Kidney epithelial cell (primary cell): Measurements from ENCODE around the gene MELK. TPM values are rescaled to one million over a fixed set of nuclear protein-coding genes. Genes with fewer than 3 reads are reported as not detected.
"Not testable (repeated sequence)": the region's sequence is repeated elsewhere in the genome, so short reads cannot be mapped to it uniquely, and the experiment has no call there.

ENCODE experiments used
- DNase-seq: peaks from one replicate; pipeline ENCODE4 v3.0.0-alpha.2; 2010; ENCODE audit warnings: low read depth
- H3K27me3 ChIP-seq: 2 replicates; pipeline ENCODE4 v1.6.0; 2011; ENCODE audit warnings: low read length; ENCODE audit not compliant: control insufficient read depth, insufficient read depth
- H3K36me3 ChIP-seq: 2 replicates; pipeline ENCODE4 v1.5.1; 2011; ENCODE audit warnings: low read length; ENCODE audit not compliant: control insufficient read depth, insufficient read depth
- H3K4me3 ChIP-seq: 2 replicates; pipeline ENCODE4 v1.5.1; 2011; ENCODE audit warnings: low read depth, mild to moderate bottlenecking, control low read depth, low read length
- CTCF ChIP-seq: IDR thresholded peaks from 2 replicates; pipeline ENCODE4 v1.5.1; 2011; ENCODE audit warnings: mild to moderate bottlenecking, moderate library complexity, low read length, control low read depth, inconsistent platforms; ENCODE audit not compliant: insufficient read depth, poor library complexity, severe bottlenecking
- total RNA-seq: library from RNA; depleted of rRNA; stranded (reverse); fragments of >200 nt; gene quantifications from 2 replicates; pipeline ENCODE4 v1.2.3, GENCODE V29; 2015

The MELK gene
- total RNA-seq, 1 donor from 2014 or later = 15.0 TPM

DNA sequence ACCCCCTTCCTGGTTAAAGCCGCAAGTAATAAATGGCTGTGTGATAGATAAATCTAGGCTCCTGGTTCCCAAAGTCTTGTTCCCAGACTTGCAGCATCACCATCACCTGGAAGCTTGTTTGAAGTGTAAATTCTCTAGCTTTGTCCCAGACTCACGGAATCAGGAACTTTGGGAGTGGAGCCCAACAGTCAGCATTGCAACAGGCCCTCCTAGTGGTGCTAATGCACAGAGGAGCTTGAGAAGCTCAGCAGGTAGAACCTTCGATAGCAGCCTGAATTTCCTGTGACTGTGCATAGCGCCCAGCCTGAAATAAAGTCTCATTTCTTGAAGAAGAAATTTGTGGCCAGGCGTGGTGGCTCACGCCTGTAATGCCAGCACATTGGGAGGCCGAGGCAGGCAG lies 30.3 kb upstream of the MELK start:
- H3K4me3 ChIP-seq = no peak overlapping the region
- H3K36me3 ChIP-seq = no peaks in the 10 kb centered on the region
- no peak for DNase-seq
- H3K27me3 ChIP-seq = no peaks in the 10 kb centered on the region
- no peak for TF ChIP-seq CTCF

GRCh38 chr9:36543916-36544315 lies 28.8 kb upstream of the MELK start:
- Histone ChIP-seq H3K4me3 (no peak overlapping the region), H3K36me3 (no peaks in the 10 kb centered on the region), H3K27me3 (no peaks in the 10 kb centered on the region)
- no peak for DNase-seq
- no peak for TF ChIP-seq CTCF

GRCh38 chr9:36547598-36547997 lies 25.1 kb upstream of the MELK start:
- DNase-seq = no peak
- Histone ChIP-seq H3K27me3 (no peaks in the 10 kb centered on the region), H3K36me3 (no peaks in the 10 kb centered on the region), H3K4me3 (no peak overlapping the region)
- no peak for TF ChIP-seq CTCF

DNA sequence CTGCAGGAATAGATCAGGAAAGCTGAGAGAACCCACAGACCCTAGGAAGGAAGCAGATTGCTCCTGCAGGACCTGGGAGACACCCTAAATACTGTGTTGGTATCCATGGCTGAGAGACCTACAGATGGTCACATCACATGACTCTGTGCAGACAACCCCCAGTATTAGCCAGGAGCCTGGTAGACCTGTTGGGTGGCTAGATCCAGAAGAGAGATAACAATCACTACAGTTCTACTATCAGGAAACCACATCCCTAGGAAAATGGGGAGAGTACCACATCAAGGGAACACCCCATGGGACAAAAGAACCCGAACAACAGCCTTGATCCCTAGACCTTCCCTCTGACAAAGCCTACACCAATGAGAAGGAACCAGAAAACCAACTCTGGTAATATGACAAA lies 24.2 kb upstream of the MELK start:
- TF ChIP-seq CTCF = no peak
- no peaks in the 10 kb centered on the region for H3K36me3 ChIP-seq
- no peaks in the 10 kb centered on the region for H3K27me3 ChIP-seq
- no peak overlapping the region for H3K4me3 ChIP-seq
- DNase-seq = no peak

DNA sequence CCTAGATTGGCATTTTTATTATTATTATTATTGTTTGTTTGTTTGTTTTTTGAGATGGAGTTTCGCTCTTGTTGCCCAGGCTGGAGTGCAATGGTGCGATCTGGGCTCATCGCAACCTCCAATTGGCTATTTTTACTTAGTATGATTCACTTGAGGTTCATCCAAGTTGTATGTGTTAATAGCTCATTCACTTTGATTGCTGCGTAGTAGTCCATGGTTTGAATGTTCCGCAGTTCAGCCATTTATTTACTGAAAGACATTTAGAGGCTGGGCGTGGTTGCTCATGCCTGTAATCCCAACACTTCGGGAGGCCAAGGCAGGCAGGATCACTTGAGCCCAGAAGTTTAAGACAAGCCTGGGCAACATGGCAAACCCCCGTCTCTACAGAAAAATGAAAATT lies 22.6 kb upstream of the MELK start:
- no peak for DNase-seq
- H3K27me3 ChIP-seq = no peaks in the 10 kb centered on the region
- no peak overlapping the region for H3K4me3 ChIP-seq
- TF ChIP-seq CTCF = no peak
- H3K36me3 ChIP-seq = no peaks in the 10 kb centered on the region

DNA sequence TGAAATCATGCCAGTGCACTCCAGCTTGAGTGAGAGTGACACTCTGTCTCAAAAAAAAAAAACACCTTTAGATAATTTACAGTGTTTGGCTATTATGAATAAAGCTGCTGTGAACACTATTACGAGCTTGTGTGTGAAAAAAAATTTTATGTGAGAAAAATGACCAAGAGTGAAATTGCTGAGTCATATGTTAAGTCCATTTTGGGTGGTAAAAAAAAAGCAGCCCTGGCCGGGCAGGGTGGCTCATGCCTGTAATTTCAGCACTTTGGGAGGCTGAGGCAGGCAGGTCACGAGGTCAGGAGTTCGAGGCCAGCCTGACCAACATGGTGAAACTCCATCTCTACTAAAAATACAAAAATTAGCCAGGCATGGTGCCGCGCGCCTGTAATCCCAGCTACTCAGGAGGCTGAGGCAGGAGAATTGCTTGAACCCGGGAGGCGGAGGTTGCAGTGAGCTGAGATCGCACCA lies 22.0 kb upstream of the MELK start:
- not testable (repeated sequence) for H3K4me3 ChIP-seq, H3K27me3 ChIP-seq, DNase-seq, H3K36me3 ChIP-seq
